DOHH2 (cell line): ENCODE data around the gene SYNCRIP.

Experiments
- H3F3A ChIP-seq: fragments of 200-600 bp; sonication (generic), shearing (Covaris generic); 2 replicates; pipeline ENCODE4 v1.6.0; 2016; ENCODE audit warnings: antibody characterized with exemption, mild to moderate bottlenecking; ENCODE audit not compliant: control insufficient read depth, insufficient read depth
- H3K27ac ChIP-seq: fragments of 200-600 bp; sonication (generic); 2 replicates; pipeline ENCODE4 v1.5.1; 2014; ENCODE audit warnings: low read depth, mild to moderate bottlenecking, low read length, moderate library complexity
- H3K27me3 ChIP-seq: fragments of 200-600 bp; sonication (generic); 2 replicates; pipeline ENCODE4 v1.6.1; 2014; ENCODE audit warnings: mild to moderate bottlenecking, low read length, mixed read lengths; ENCODE audit not compliant: control insufficient read depth
- H3K36me3 ChIP-seq: fragments of 200-600 bp; sonication (generic); 2 replicates; pipeline ENCODE4 v1.6.1; 2014; ENCODE audit warnings: mild to moderate bottlenecking, low read length, moderate library complexity, mixed read lengths; ENCODE audit not compliant: control insufficient read depth
- H3K4me1 ChIP-seq: fragments of 200-600 bp; sonication (generic); 2 replicates; pipeline ENCODE4 v1.6.1; 2014; ENCODE audit warnings: mild to moderate bottlenecking, low read length, mixed read lengths; ENCODE audit not compliant: control insufficient read depth
- H3K4me2 ChIP-seq: fragments of 200-600 bp; sonication (generic); 2 replicates; pipeline ENCODE4 v1.6.0; 2014; ENCODE audit warnings: mild to moderate bottlenecking, low read length, moderate library complexity
- H3K4me3 ChIP-seq: fragments of 200-600 bp; sonication (generic); 2 replicates; pipeline ENCODE4 v1.5.1; 2014; ENCODE audit warnings: mild to moderate bottlenecking, low read length, mixed read lengths
- H3K79me2 ChIP-seq: fragments of 200-600 bp; sonication (generic); 2 replicates; pipeline ENCODE4 v1.6.1; 2014; ENCODE audit warnings: mild to moderate bottlenecking, low read length, mixed read lengths; ENCODE audit not compliant: control insufficient read depth
- H3K9me2 ChIP-seq: fragments of 200-600 bp; sonication (generic); replicated peaks from 2 replicates; pipeline ENCODE4 v1.6.1; 2014; ENCODE audit warnings: mild to moderate bottlenecking, low read length, mixed read lengths; ENCODE audit not compliant: control insufficient read depth
- H3K9me3 ChIP-seq: fragments of 200-600 bp; sonication (generic); 2 replicates; pipeline ENCODE4 v1.6.1; 2014; ENCODE audit warnings: antibody characterized with exemption, low read length, mixed read lengths; ENCODE audit not compliant: control insufficient read depth, insufficient read depth
- H4K20me1 ChIP-seq: fragments of 200-600 bp; sonication (generic); 2 replicates; pipeline ENCODE4 v1.6.0; 2014; ENCODE audit warnings: low read depth, mild to moderate bottlenecking, antibody characterized with exemption, low read length, moderate library complexity; ENCODE audit not compliant: control insufficient read depth, insufficient read depth
- CTCF ChIP-seq: fragments of 200-600 bp; sonication (generic); IDR thresholded peaks from one replicate; pipeline ENCODE4 v1.5.1; 2014; ENCODE audit warnings: antibody characterized with exemption, mild to moderate bottlenecking, low read depth, low read length; ENCODE audit not compliant: poor library complexity, severe bottlenecking
- EZH2phosphoT487 ChIP-seq: fragments of 200-600 bp; sonication (generic); IDR thresholded peaks from 2 replicates; pipeline ENCODE4 v1.6.1; 2017; ENCODE audit warnings: borderline replicate concordance, mild to moderate bottlenecking, antibody characterized with exemption, low read length, moderate library complexity, mixed read lengths

Gene SYNCRIP

DNA sequence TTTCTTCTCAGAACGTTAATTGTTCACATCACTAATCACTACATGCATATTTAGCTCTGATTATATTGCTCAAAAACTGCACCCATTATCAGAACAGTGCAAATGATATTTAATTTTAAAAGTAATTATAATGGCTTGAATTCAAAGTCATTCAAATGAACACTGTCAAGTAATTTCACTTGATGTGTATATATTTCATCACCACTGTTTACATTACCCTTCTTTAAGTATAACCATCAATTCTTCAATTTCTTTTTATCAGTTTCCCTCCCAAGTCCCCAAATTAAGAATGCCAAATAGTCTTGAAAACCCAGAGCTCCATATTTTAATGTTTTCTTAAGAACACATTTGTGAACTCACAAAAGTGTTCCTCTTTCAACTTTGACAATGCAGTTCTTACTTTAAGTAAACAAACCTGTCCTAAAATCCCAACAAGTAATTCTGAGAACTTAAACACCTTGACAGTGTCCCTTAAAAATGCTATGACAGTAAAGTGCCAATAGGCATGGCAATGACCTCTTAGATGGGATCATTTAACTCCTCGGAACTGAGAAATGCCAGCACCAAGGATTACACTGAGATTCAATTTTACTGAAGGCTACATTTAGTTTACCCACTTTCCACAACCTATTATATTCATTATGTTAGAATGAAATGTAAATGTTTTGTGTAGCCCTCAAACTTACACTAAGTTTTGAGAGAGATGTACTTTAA, 32.3 kb downstream of the SYNCRIP start:
- Histone ChIP-seq H3K4me1 (no peaks in the 10 kb centered on the region), H3F3A (peaks cover 63% of the 10 kb centered on the region), H3K79me2 (peaks cover 32% of the 10 kb centered on the region), H4K20me1 (peaks cover 10% of the 10 kb centered on the region), H3K27ac (no peak overlapping the region), H3K4me2 (no peak overlapping the region), H3K36me3 (peaks cover 92% of the 10 kb centered on the region), H3K9me2 (no peaks in the 10 kb centered on the region), H3K9me3 (no peaks in the 10 kb centered on the region), H3K27me3 (no peaks in the 10 kb centered on the region), H3K4me3 (no peak overlapping the region)
- TF ChIP-seq CTCF (no peak), EZH2phosphoT487 (no peak)

DNA sequence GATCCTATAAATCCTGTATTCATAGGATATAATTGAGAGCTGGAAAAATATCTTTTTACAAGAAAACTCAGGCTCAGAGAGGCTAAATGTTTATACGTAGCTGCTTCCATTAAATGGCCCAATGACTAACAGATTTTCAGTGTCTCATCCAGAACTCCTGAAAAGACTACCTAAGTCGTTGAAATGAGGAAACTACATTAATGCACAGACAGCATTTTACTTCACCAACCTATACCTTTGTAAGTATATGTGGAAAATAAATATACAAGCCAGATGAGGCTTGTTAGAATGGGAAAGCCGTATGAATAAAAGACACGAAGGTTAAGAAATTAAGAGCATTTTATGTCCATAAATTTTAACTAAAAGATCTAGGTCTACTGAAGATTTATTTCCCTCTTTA, 40.6 kb downstream of the SYNCRIP start:
- peaks cover 70% of the 10 kb centered on the region for H3F3A ChIP-seq
- TF ChIP-seq EZH2phosphoT487 = no peak
- no peak for TF ChIP-seq CTCF

DNA sequence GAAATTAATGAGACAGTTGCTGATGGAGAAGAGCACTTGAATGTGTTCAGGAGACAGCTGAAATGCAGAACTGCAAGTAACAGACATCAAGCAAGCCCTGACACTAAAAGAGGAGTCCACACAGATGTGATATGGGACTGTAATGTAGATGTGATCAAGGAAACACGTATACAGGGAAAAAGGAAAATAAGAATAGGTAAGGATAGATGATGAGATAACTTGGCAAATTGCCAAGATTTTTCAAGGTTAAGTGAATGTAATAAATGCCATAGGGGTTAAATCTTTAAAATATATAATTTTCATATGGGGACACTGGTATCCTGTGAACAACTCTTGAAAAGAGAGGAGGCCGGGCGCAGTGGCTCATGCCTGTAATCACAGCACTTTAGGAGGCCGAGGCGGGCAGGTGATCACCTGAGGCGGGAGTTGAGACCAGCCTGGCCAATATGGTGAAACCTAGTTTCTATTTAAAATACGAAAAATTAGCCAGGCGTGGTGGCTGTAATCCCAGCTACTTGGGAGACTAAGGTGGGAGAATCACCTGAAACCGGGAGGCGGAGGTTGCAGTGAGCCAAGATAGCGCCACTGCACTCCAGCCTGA, 41.9 kb downstream of the SYNCRIP start:
- H3K4me2 ChIP-seq = no peak overlapping the region
- no peaks in the 10 kb centered on the region for H3K27me3 ChIP-seq
- peaks cover 4% of the 10 kb centered on the region; the same call in 1 of the 2 replicates for H4K20me1 ChIP-seq
- no peak for TF ChIP-seq EZH2phosphoT487
- TF ChIP-seq CTCF = no peak
- peaks cover 73% of the 10 kb centered on the region for H3F3A ChIP-seq
- peaks cover 3% of the 10 kb centered on the region; the same call in 1 of the 2 replicates for H3K36me3 ChIP-seq
- no peaks in the 10 kb centered on the region for H3K9me3 ChIP-seq
- no peaks in the 10 kb centered on the region for H3K79me2 ChIP-seq
- H3K4me1 ChIP-seq = peaks cover 6% of the 10 kb centered on the region
- H3K4me3 ChIP-seq = no peak overlapping the region
- H3K9me2 ChIP-seq = no peaks in the 10 kb centered on the region
- no peak overlapping the region for H3K27ac ChIP-seq

More for the DNA sequence above, 40.6 kb downstream of the SYNCRIP start:
- Histone ChIP-seq H3K27ac (no peak overlapping the region), H3K9me2 (no peaks in the 10 kb centered on the region), H3K4me1 (no peaks in the 10 kb centered on the region), H3K4me3 (no peak overlapping the region), H3K4me2 (no peak overlapping the region), H4K20me1 (peaks cover 8% of the 10 kb centered on the region; the same call in 1 of the 2 replicates), H3K36me3 (peaks cover 13% of the 10 kb centered on the region), H3K27me3 (no peaks in the 10 kb centered on the region), H3K9me3 (no peaks in the 10 kb centered on the region), H3K79me2 (no peaks in the 10 kb centered on the region)
